ENCODE data around the gene NACAD.

GRCh38 chr7:45126201-45126600 lies 37.4 kb upstream of the NACAD start:
- TF ChIP-seq EZH2 (IDR thresholded peaks at IDR 0.05; ENCODE audit: insufficient read depth, low read length) (no peak), CTCF (IDR thresholded peaks at IDR 0.05; ENCODE audit: insufficient read depth, low read depth, low read length) (no peak)

Measured in astrocyte (in vitro differentiated cells and primary cell).